ENCODE data around the gene DDX25.

- TF ChIP-seq CTCF (IDR thresholded peaks at IDR 0.05) (no peak), POLR2A (IDR thresholded peaks at IDR 0.05) (no peak)
These were observed 50.8 kb downstream of the DDX25 start for GRCh38 chr11:125954945-125955640.

Data from body of pancreas (tissue), 4 donors.